AG09319 (cell line): ENCODE results near the gene DIP2C.
A peak's percentile ranks its signal among the peaks of the same experiment; 100 is the strongest.

Experiments
- DNase-seq: peaks from one replicate; pipeline ENCODE4 v3.0.0-alpha.2; 2010; ENCODE audit warnings: low read depth; ENCODE audit errors: extremely low read depth
- CTCF ChIP-seq: IDR thresholded peaks from 2 replicates; pipeline ENCODE4 v1.5.1; 2011; ENCODE audit warnings: low read depth, mild to moderate bottlenecking, inconsistent platforms, low read length, moderate library complexity

The DIP2C gene

GRCh38 chr10:494556-494955, 194.9 kb downstream of the DIP2C start:
- TF ChIP-seq CTCF: no peak
- no peak for DNase-seq

GRCh38 chr10:494149-494542, 195.3 kb downstream of the DIP2C start:
- no peak for TF ChIP-seq CTCF
- no peak for DNase-seq

- no peak for DNase-seq
- no peak for TF ChIP-seq CTCF
Observed at GRCh38 chr10:493391-494148, 195.9 kb downstream of the DIP2C start.

GRCh38 chr10:492836-493235, 196.6 kb downstream of the DIP2C start:
- TF ChIP-seq CTCF: no peak

GRCh38 chr10:491667-492424, 197.6 kb downstream of the DIP2C start:
- no peak for DNase-seq
- TF ChIP-seq CTCF: no peak

More at GRCh38 chr10:492836-493235, 196.6 kb downstream of the DIP2C start:
- no peak for DNase-seq

GRCh38 chr10:490891-491571, 198.4 kb downstream of the DIP2C start:
- no peak for TF ChIP-seq CTCF
- peak; percentile 27 for DNase-seq

- no peak for TF ChIP-seq CTCF
Observed at GRCh38 chr10:490256-490655, 199.2 kb downstream of the DIP2C start.

More at GRCh38 chr10:490256-490655, 199.2 kb downstream of the DIP2C start:
- DNase-seq: no peak
